Fibroblast of lung (primary cell): ENCODE measurements around the gene DCUN1D2.

ENCODE experiments used
- EZH2 ChIP-seq: IDR thresholded peaks from 2 replicates; pipeline ENCODE4 v1.5.1; 2012; ENCODE audit warnings: low read length, control low read depth, mild to moderate bottlenecking; ENCODE audit errors: missing control alignments
- TF ChIP-seq, protein P1 (sequence below), 2 donors: IDR thresholded peaks in 1 of 2; conservative IDR thresholded peaks in 1 of 2; 1 replicate in 1 of 2; 2 replicates in 1 of 2; pipeline ENCODE4 v1.5.1; 2011 to 2012; ENCODE audit warnings: low read length in 2 of 2, control low read depth in 1 of 2, inconsistent platforms in 1 of 2, low read depth in 1 of 2, mild to moderate bottlenecking in 1 of 2

DNA sequence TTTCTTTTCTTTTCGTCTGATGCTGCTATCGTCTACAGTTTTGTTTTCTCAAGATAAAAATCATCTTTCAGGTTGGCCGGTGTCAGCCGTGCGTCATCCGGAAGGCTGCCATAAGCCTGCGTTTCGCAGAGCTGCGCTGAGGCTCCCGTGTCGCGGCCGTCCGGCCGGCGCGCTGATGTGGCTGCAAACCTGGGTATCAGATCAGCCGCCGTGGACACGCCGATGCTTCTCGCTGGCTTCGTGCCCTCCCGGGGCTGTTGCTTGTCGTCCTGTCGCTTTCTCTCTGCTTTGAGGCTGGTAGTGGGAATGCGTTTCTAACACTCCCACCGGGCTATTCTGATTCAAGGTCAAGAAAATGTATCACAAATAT lies 48.2 kb upstream of the DCUN1D2 start:
- TF ChIP-seq, protein P1, sequence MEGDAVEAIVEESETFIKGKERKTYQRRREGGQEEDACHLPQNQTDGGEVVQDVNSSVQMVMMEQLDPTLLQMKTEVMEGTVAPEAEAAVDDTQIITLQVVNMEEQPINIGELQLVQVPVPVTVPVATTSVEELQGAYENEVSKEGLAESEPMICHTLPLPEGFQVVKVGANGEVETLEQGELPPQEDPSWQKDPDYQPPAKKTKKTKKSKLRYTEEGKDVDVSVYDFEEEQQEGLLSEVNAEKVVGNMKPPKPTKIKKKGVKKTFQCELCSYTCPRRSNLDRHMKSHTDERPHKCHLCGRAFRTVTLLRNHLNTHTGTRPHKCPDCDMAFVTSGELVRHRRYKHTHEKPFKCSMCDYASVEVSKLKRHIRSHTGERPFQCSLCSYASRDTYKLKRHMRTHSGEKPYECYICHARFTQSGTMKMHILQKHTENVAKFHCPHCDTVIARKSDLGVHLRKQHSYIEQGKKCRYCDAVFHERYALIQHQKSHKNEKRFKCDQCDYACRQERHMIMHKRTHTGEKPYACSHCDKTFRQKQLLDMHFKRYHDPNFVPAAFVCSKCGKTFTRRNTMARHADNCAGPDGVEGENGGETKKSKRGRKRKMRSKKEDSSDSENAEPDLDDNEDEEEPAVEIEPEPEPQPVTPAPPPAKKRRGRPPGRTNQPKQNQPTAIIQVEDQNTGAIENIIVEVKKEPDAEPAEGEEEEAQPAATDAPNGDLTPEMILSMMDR (conservative IDR thresholded peaks at IDR 0.05 in 1 of 2, IDR thresholded peaks at IDR 0.05 in 1 of 2; ENCODE audit: low read depth in 1 of 2, low read length in 2 of 2), result no peak
- TF ChIP-seq EZH2, result no peak
